GM23338 (cell line): ENCODE data around the gene PTPRB. TPM values are rescaled to one million over a fixed set of nuclear protein-coding genes. Genes with fewer than 3 reads are reported as not detected.

Experiments
- ATAC-seq: fragments of 200-7000 bp; cut with Tn5 transposase; 3 replicates; pipeline ENCODE4 v1.9.1; 2020
- DNase-seq: peaks from one replicate; pipeline ENCODE4 v3.0.0-alpha.2; 2015; ENCODE audit warnings: low spot score
- H2AFZ ChIP-seq: fragments of 200-600 bp; sonication (generic); 2 replicates; pipeline ENCODE4 v1.8.0; 2016; ENCODE audit warnings: antibody characterized with exemption, mild to moderate bottlenecking, moderate library complexity
- H3F3A ChIP-seq: fragments of 200-600 bp; sonication (generic); replicated peaks from 2 replicates; pipeline ENCODE4 v1.8.0; 2017; ENCODE audit warnings: antibody characterized with exemption, mixed run types, low read depth
- H3K27ac ChIP-seq: fragments of 200-600 bp; sonication (generic); 2 replicates; pipeline ENCODE4 v1.6.1; 2016; ENCODE audit warnings: low read depth
- H3K27me3 ChIP-seq: fragments of 200-600 bp; sonication (generic); 2 replicates; pipeline ENCODE4 v1.8.0; 2016; ENCODE audit warnings: mild to moderate bottlenecking, mixed run types, moderate library complexity; ENCODE audit not compliant: insufficient read depth
- H3K36me3 ChIP-seq: fragments of 200-600 bp; sonication (generic); 2 replicates; pipeline ENCODE4 v1.8.0; 2016; ENCODE audit warnings: mild to moderate bottlenecking; ENCODE audit not compliant: insufficient read depth
- H3K4me1 ChIP-seq: fragments of 200-600 bp; sonication (generic); 2 replicates; pipeline ENCODE4 v1.8.0; 2016; ENCODE audit warnings: mild to moderate bottlenecking, moderate library complexity; ENCODE audit not compliant: insufficient read depth
- H3K4me2 ChIP-seq: fragments of 200-600 bp; sonication (generic); 2 replicates; pipeline ENCODE4 v1.7.1; 2017; ENCODE audit warnings: mixed run types
- H3K4me3 ChIP-seq: fragments of 200-600 bp; sonication (generic); 2 replicates; pipeline ENCODE4 v1.6.1; 2016; ENCODE audit warnings: mixed run types
- H3K79me2 ChIP-seq: fragments of 200-600 bp; sonication (generic); replicated peaks from 2 replicates; pipeline ENCODE4 v1.8.0; 2017; ENCODE audit warnings: mild to moderate bottlenecking; ENCODE audit not compliant: insufficient read depth
- H3K9me2 ChIP-seq: fragments of 200-600 bp; sonication (generic); 2 replicates; pipeline ENCODE4 v1.8.0; 2017; ENCODE audit not compliant: insufficient read depth
- H4K20me1 ChIP-seq: fragments of 200-600 bp; sonication (generic); replicated peaks from 2 replicates; pipeline ENCODE4 v1.8.0; 2017; ENCODE audit warnings: mild to moderate bottlenecking; ENCODE audit not compliant: insufficient read depth
- H3K27ac Mint-ChIP-seq: 2 replicates; pipeline ENCODE4 v1.8.0; 2020; ENCODE audit warnings: inconsistent platforms, mild to moderate bottlenecking, moderate library complexity, mixed read lengths
- H3K27me3 Mint-ChIP-seq: 3 replicates; pipeline ENCODE4 v1.8.0; 2022; ENCODE audit warnings: low read depth, mild to moderate bottlenecking, moderate library complexity, mixed read lengths, inconsistent platforms; ENCODE audit not compliant: insufficient read depth, poor library complexity
- H3K36me3 Mint-ChIP-seq: 3 replicates; pipeline ENCODE4 v1.8.0; 2021; ENCODE audit warnings: low read depth, mild to moderate bottlenecking, inconsistent platforms, moderate library complexity, mixed read lengths
- H3K4me1 Mint-ChIP-seq: 3 replicates; pipeline ENCODE4 v1.8.0; 2020; ENCODE audit warnings: mild to moderate bottlenecking, inconsistent platforms, mixed read lengths
- H3K4me3 Mint-ChIP-seq: 3 replicates; pipeline ENCODE4 v1.8.0; 2021; ENCODE audit warnings: moderate library complexity, mild to moderate bottlenecking, inconsistent platforms, mixed read lengths
- H3K9me3 Mint-ChIP-seq: 3 replicates; pipeline ENCODE4 v1.8.0; 2020; ENCODE audit warnings: moderate library complexity, mild to moderate bottlenecking, inconsistent platforms, mixed read lengths
- CREB1 ChIP-seq: fragments of 250-450 bp; sonication (Bioruptor Pico); IDR thresholded peaks from 2 replicates; pipeline ENCODE4 v1.5.0; 2020; ENCODE audit warnings: low read depth, mild to moderate bottlenecking, moderate library complexity
- EZH2 ChIP-seq: fragments of 200-600 bp; sonication (generic); IDR thresholded peaks from one replicate; pipeline ENCODE4 v1.8.0; 2017; ENCODE audit warnings: antibody characterized with exemption, mild to moderate bottlenecking, low read depth; ENCODE audit not compliant: unreplicated experiment
- EZH2phosphoT487 ChIP-seq: fragments of 200-600 bp; sonication (generic); IDR thresholded peaks from one replicate; pipeline ENCODE4 v1.8.1; 2018; ENCODE audit warnings: antibody characterized with exemption; ENCODE audit not compliant: unreplicated experiment
- JUNB ChIP-seq: IDR thresholded peaks from one replicate; pipeline ENCODE4 v1.6.1; 2016; ENCODE audit warnings: antibody characterized with exemption; ENCODE audit not compliant: unreplicated experiment
- NANOG ChIP-seq: IDR thresholded peaks from 2 replicates; pipeline ENCODE4 v1.6.1; 2016; ENCODE audit warnings: antibody characterized with exemption, borderline replicate concordance
- POLR2AphosphoS5 ChIP-seq: IDR thresholded peaks from 2 replicates; pipeline ENCODE4 v1.6.1; 2016; ENCODE audit warnings: antibody characterized with exemption, low read depth
- STAT1 ChIP-seq: IDR thresholded peaks from one replicate; pipeline ENCODE4 v1.6.1; 2016; ENCODE audit warnings: antibody characterized with exemption; ENCODE audit not compliant: unreplicated experiment
- ZNF114 ChIP-seq: fragments of 250-450 bp; sonication (Bioruptor Pico); IDR thresholded peaks from 2 replicates; pipeline ENCODE4 v1.5.0; 2020; ENCODE audit warnings: mild to moderate bottlenecking, moderate library complexity
- ZNF331 ChIP-seq: fragments of 250-450 bp; sonication (Bioruptor Pico); IDR thresholded peaks from 2 replicates; pipeline ENCODE4 v1.5.0; 2020; ENCODE audit warnings: low read depth, mild to moderate bottlenecking, moderate library complexity
- long read RNA-seq: library from polyadenylated mRNA; unstranded; transcript quantifications from one replicate; pipeline ENCODE4 v2.0.0, GENCODE V29; 2020; ENCODE audit not compliant: unreplicated experiment
- polyA plus RNA-seq: library from polyadenylated mRNA; unstranded; fragments of >200 nt; fragmentation: Nextera tagmentation; extraction: Ambion mirVana; gene quantifications from 2 replicates; pipeline ENCODE4 v1.2.1, GENCODE V29; 2016
- total RNA-seq: library from RNA; depleted of rRNA; stranded (reverse); fragments of >200 nt; shearing (Covaris generic); gene quantifications from 2 replicates; pipeline ENCODE4 v1.2.3, GENCODE V29; 2014; rRNA removed
- TF ChIP-seq, protein P1 (sequence below): IDR thresholded peaks from 2 replicates; pipeline ENCODE4 v1.6.1; 2016; ENCODE audit warnings: antibody characterized with exemption
- TF ChIP-seq, protein P2 (sequence below): IDR thresholded peaks from one replicate; pipeline ENCODE4 v1.6.1; 2018; ENCODE audit warnings: antibody characterized with exemption; ENCODE audit not compliant: unreplicated experiment
- TF ChIP-seq, protein P3 (sequence below): fragments of 250-450 bp; sonication (Bioruptor Pico); IDR thresholded peaks from 2 replicates; pipeline ENCODE4 v1.5.0; 2020; ENCODE audit warnings: mild to moderate bottlenecking, moderate library complexity
- TF ChIP-seq, protein P4 (sequence below), 2 experiments: fragments of 200-600 bp in 1 of 2; sonication (generic) in 1 of 2; conservative IDR thresholded peaks; 2 replicates each; pipeline versions ENCODE4 v1.5.1 to v1.6.1; 2016 to 2017; ENCODE audit warnings: antibody characterized with exemption in 2 of 2, low read depth in 2 of 2, mild to moderate bottlenecking in 2 of 2, moderate library complexity in 1 of 2

The PTPRB gene
- total RNA-seq (1.3 and 1.7 TPM in 2 replicates), polyA plus RNA-seq (0.13 and 0.24 TPM in 2 replicates)
- long read RNA-seq, partial matches to known transcripts: 0 of 1 reads
- long read RNA-seq, other reads (novel, unspliced or antisense): 1 of 1 reads

DNA sequence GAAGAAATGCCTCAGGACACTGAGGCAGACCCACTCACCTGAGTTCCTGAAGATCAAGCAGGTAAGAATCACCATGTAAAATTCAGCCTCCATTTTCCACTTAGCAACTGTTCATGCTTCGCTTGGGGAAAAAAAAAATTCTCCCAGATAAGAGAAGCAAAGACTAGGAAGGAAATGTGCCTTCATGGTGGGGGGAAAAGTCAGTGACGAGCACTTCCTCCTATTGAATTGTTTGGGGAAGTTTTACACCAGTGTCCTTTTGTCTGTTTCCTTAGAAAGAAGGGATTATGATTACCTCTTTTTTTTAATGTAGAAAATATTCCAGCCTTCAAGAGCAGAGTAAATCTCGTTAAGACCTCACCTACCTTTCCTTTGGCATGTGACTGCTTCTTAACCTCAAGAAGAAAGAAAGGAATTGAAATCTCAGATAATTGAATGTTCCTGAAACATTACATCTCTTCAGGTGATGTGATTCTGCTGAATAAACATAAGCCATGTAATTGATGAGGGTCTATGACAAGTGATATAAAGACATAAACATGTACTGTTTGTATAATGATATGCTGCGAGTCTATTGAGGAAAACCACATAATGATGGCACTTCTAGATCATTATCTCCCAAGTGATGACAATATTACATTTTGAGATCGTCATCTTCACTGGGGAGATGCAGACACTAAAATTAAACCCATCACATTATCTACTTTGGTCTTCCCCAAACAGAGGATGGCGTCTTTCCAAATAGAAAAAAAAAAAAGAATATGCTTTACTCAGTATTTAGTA, at the start of gene PTPRB:
TSS of gene PTPRB (minus strand) at position 127 of the 783 bp plus-strand sequence. CDS start at position 93, 34 bp downstream.
- ATAC-seq: no peak
- Histone ChIP-seq H4K20me1 (no peaks in the 10 kb centered on the region), H3K4me1 (no peaks in the 10 kb centered on the region), H3K4me2 (no peak within 1 kb of the TSS), H3K9me2 (no peaks in the 10 kb centered on the region; the same call in none of the 2 replicates), H3K79me2 (no peaks in the 10 kb centered on the region), H2AFZ (no peak within 1 kb of the TSS), H3K4me3 (no peak within 1 kb of the TSS), H3K27me3 (no peaks in the 10 kb centered on the region), H3F3A (no peaks in the 10 kb centered on the region), H3K36me3 (no peaks in the 10 kb centered on the region), H3K27ac (no peak within 1 kb of the TSS)
- no peaks in the 10 kb centered on the region for H3K9me3 Mint-ChIP-seq
- no peaks in the 10 kb centered on the region for H3K27me3 Mint-ChIP-seq
- no peaks in the 10 kb centered on the region for H3K4me1 Mint-ChIP-seq
- no peak within 1 kb of the TSS for H3K4me3 Mint-ChIP-seq
- no peak within 1 kb of the TSS for H3K27ac Mint-ChIP-seq
- H3K36me3 Mint-ChIP-seq: no peaks in the 10 kb centered on the region
- TF ChIP-seq STAT1 (no peak), JUNB (no peak), ZNF331 (no peak), EZH2 (no peak), POLR2AphosphoS5 (no peak), EZH2phosphoT487 (no peak), NANOG (no peak), ZNF114 (CRISPR knock-in tag) (no peak), CREB1 (no peak)
- TF ChIP-seq, protein P1, sequence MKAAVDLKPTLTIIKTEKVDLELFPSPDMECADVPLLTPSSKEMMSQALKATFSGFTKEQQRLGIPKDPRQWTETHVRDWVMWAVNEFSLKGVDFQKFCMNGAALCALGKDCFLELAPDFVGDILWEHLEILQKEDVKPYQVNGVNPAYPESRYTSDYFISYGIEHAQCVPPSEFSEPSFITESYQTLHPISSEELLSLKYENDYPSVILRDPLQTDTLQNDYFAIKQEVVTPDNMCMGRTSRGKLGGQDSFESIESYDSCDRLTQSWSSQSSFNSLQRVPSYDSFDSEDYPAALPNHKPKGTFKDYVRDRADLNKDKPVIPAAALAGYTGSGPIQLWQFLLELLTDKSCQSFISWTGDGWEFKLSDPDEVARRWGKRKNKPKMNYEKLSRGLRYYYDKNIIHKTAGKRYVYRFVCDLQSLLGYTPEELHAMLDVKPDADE: no peak
- TF ChIP-seq, protein P2, sequence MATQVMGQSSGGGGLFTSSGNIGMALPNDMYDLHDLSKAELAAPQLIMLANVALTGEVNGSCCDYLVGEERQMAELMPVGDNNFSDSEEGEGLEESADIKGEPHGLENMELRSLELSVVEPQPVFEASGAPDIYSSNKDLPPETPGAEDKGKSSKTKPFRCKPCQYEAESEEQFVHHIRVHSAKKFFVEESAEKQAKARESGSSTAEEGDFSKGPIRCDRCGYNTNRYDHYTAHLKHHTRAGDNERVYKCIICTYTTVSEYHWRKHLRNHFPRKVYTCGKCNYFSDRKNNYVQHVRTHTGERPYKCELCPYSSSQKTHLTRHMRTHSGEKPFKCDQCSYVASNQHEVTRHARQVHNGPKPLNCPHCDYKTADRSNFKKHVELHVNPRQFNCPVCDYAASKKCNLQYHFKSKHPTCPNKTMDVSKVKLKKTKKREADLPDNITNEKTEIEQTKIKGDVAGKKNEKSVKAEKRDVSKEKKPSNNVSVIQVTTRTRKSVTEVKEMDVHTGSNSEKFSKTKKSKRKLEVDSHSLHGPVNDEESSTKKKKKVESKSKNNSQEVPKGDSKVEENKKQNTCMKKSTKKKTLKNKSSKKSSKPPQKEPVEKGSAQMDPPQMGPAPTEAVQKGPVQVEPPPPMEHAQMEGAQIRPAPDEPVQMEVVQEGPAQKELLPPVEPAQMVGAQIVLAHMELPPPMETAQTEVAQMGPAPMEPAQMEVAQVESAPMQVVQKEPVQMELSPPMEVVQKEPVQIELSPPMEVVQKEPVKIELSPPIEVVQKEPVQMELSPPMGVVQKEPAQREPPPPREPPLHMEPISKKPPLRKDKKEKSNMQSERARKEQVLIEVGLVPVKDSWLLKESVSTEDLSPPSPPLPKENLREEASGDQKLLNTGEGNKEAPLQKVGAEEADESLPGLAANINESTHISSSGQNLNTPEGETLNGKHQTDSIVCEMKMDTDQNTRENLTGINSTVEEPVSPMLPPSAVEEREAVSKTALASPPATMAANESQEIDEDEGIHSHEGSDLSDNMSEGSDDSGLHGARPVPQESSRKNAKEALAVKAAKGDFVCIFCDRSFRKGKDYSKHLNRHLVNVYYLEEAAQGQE: no peak
- TF ChIP-seq, protein P3, sequence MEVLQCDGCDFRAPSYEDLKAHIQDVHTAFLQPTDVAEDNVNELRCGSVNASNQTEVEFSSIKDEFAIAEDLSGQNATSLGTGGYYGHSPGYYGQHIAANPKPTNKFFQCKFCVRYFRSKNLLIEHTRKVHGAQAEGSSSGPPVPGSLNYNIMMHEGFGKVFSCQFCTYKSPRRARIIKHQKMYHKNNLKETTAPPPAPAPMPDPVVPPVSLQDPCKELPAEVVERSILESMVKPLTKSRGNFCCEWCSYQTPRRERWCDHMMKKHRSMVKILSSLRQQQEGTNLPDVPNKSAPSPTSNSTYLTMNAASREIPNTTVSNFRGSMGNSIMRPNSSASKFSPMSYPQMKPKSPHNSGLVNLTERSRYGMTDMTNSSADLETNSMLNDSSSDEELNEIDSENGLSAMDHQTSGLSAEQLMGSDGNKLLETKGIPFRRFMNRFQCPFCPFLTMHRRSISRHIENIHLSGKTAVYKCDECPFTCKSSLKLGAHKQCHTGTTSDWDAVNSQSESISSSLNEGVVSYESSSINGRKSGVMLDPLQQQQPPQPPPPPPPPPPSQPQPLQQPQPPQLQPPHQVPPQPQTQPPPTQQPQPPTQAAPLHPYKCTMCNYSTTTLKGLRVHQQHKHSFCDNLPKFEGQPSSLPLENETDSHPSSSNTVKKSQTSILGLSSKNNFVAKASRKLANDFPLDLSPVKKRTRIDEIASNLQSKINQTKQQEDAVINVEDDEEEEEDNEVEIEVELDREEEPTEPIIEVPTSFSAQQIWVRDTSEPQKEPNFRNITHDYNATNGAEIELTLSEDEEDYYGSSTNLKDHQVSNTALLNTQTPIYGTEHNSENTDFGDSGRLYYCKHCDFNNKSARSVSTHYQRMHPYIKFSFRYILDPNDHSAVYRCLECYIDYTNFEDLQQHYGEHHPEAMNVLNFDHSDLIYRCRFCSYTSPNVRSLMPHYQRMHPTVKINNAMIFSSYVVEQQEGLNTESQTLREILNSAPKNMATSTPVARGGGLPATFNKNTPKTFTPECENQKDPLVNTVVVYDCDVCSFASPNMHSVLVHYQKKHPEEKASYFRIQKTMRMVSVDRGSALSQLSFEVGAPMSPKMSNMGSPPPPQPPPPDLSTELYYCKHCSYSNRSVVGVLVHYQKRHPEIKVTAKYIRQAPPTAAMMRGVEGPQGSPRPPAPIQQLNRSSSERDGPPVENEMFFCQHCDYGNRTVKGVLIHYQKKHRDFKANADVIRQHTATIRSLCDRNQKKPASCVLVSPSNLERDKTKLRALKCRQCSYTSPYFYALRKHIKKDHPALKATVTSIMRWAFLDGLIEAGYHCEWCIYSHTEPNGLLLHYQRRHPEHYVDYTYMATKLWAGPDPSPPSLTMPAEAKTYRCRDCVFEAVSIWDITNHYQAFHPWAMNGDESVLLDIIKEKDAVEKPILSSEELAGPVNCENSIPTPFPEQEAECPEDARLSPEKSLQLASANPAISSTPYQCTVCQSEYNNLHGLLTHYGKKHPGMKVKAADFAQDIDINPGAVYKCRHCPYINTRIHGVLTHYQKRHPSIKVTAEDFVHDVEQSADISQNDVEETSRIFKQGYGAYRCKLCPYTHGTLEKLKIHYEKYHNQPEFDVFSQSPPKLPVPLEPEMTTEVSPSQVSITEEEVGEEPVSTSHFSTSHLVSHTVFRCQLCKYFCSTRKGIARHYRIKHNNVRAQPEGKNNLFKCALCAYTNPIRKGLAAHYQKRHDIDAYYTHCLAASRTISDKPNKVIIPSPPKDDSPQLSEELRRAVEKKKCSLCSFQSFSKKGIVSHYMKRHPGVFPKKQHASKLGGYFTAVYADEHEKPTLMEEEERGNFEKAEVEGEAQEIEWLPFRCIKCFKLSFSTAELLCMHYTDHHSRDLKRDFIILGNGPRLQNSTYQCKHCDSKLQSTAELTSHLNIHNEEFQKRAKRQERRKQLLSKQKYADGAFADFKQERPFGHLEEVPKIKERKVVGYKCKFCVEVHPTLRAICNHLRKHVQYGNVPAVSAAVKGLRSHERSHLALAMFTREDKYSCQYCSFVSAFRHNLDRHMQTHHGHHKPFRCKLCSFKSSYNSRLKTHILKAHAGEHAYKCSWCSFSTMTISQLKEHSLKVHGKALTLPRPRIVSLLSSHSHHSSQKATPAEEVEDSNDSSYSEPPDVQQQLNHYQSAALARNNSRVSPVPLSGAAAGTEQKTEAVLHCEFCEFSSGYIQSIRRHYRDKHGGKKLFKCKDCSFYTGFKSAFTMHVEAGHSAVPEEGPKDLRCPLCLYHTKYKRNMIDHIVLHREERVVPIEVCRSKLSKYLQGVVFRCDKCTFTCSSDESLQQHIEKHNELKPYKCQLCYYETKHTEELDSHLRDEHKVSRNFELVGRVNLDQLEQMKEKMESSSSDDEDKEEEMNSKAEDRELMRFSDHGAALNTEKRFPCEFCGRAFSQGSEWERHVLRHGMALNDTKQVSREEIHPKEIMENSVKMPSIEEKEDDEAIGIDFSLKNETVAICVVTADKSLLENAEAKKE: no peak
- TF ChIP-seq, protein P4, sequence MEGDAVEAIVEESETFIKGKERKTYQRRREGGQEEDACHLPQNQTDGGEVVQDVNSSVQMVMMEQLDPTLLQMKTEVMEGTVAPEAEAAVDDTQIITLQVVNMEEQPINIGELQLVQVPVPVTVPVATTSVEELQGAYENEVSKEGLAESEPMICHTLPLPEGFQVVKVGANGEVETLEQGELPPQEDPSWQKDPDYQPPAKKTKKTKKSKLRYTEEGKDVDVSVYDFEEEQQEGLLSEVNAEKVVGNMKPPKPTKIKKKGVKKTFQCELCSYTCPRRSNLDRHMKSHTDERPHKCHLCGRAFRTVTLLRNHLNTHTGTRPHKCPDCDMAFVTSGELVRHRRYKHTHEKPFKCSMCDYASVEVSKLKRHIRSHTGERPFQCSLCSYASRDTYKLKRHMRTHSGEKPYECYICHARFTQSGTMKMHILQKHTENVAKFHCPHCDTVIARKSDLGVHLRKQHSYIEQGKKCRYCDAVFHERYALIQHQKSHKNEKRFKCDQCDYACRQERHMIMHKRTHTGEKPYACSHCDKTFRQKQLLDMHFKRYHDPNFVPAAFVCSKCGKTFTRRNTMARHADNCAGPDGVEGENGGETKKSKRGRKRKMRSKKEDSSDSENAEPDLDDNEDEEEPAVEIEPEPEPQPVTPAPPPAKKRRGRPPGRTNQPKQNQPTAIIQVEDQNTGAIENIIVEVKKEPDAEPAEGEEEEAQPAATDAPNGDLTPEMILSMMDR (conservative IDR thresholded peaks at IDR 0.05; ENCODE audit: low read depth in 2 of 2): no peak
- no peak for DNase-seq
